GM12878 (cell line): ENCODE data around the gene PPP1R9B. TPM values are rescaled to one million over a fixed set of nuclear protein-coding genes. Genes with fewer than 3 reads are reported as not detected.

Experiments
- ATAC-seq: fragments of 200-7000 bp; cut with Tn5 transposase; 3 replicates; pipeline ENCODE4 v1.9.1; 2020; ENCODE audit warnings: mild to moderate bottlenecking, moderate library complexity
- BruUV-seq: library from RNA; stranded (reverse); fragments of 400-500 nt; replicated peaks from 2 replicates; lab custom pipeline; 2021; lab: Mats Ljungman, UMichigan
- CTCF ChIA-PET: fragments of 300-600 bp; sonication (Branson Sonifier 250); formaldehyde crosslinking; extraction: SDS; loops from one replicate; lab custom pipeline; 2021; ENCODE audit warnings: inconsistent platforms; lab: Yijun Ruan, JAX
- POLR2A ChIA-PET: fragments of 350-600 bp; formaldehyde crosslinking; extraction: SDS; loops from one replicate; lab custom pipeline; 2021; ENCODE audit warnings: inconsistent platforms; lab: Charles Lee
- RAD21 ChIA-PET: fragments of 300-600 bp; sonication (Branson Sonifier 250); formaldehyde crosslinking; loops from one replicate; lab custom pipeline; 2023; ENCODE audit warnings: antibody characterized with exemption; ENCODE audit not compliant: unreplicated experiment; lab: Charles Lee
- SMC1A ChIA-PET: fragments of 300-600 bp; sonication (Branson Sonifier 250); formaldehyde crosslinking; loops from one replicate; lab custom pipeline; 2023; ENCODE audit not compliant: unreplicated experiment, uncharacterized antibody; lab: Charles Lee
- DNase-seq: peaks from one replicate; pipeline ENCODE4 v3.0.0-alpha.2; 2011; ENCODE audit warnings: low read depth, low spot score
- FAIRE-seq: peaks from 3 replicates; lab custom pipeline; 2011; peaks lifted over from hg19 to GRCh38; lab: Jason Lieb, UNC
- H2AFZ ChIP-seq: 2 replicates; pipeline ENCODE4 v1.6.0; 2011; ENCODE audit warnings: low read depth, low read length, control low read depth; ENCODE audit not compliant: control insufficient read depth
- H3K27ac ChIP-seq: 2 replicates; pipeline ENCODE4 v1.5.1; 2011; ENCODE audit warnings: control low read depth; ENCODE audit not compliant: control insufficient read depth, insufficient read depth
- H3K27me3 ChIP-seq, 2 experiments: replicated peaks in 1 of 2; 2 replicates each; pipeline versions ENCODE4 v1.6.0 to v1.6.1; 2011; ENCODE audit warnings: low read length in 1 of 2; ENCODE audit not compliant: control insufficient read depth in 2 of 2, insufficient read depth in 2 of 2
- H3K36me3 ChIP-seq, 2 experiments: 2 replicates each; pipeline ENCODE4 v1.5.1; 2011; ENCODE audit warnings: low read length in 1 of 2; ENCODE audit not compliant: control insufficient read depth in 2 of 2, insufficient read depth in 2 of 2
- H3K4me1 ChIP-seq: 2 replicates; pipeline ENCODE4 v1.6.1; 2011; ENCODE audit warnings: mild to moderate bottlenecking, low read length, moderate library complexity, mixed read lengths; ENCODE audit not compliant: control insufficient read depth, insufficient read depth
- H3K4me2 ChIP-seq: 2 replicates; pipeline ENCODE4 v1.6.0; 2011; ENCODE audit warnings: control low read depth; ENCODE audit not compliant: control insufficient read depth, insufficient read depth
- H3K4me3 ChIP-seq: fragments of 200-600 bp; sonication (generic); 2 replicates; pipeline ENCODE4 v1.5.1; 2016
- H3K79me2 ChIP-seq: 2 replicates; pipeline ENCODE4 v1.6.0; 2011; ENCODE audit warnings: low read length; ENCODE audit not compliant: control insufficient read depth, insufficient read depth
- H3K9ac ChIP-seq: 2 replicates; pipeline ENCODE4 v1.8.0; 2011; ENCODE audit warnings: low read length, control low read depth, mixed read lengths; ENCODE audit not compliant: control insufficient read depth, insufficient read depth
- H3K9me3 ChIP-seq: replicated peaks from 3 replicates; pipeline ENCODE4 v1.5.1; 2011; ENCODE audit warnings: mild to moderate bottlenecking, low read length; ENCODE audit not compliant: control insufficient read depth, insufficient read depth
- H4K20me1 ChIP-seq: 2 replicates; pipeline ENCODE4 v1.6.0; 2011; ENCODE audit not compliant: control insufficient read depth, insufficient read depth
- E2F8 ChIP-seq: fragments of 450-650 bp; IDR thresholded peaks from 2 replicates; pipeline ENCODE4 v1.6.1; 2018; ENCODE audit warnings: mild to moderate bottlenecking, low read depth, moderate library complexity; ENCODE audit not compliant: partially characterized antibody
- ETV6 ChIP-seq, 2 experiments: fragments of 450-650 bp in 1 of 2; IDR thresholded peaks in 1 of 2; conservative IDR thresholded peaks in 1 of 2; 2 replicates each; pipeline ENCODE4 v1.6.1; 2014; ENCODE audit warnings: antibody characterized with exemption in 1 of 2, borderline replicate concordance in 1 of 2, low read depth in 1 of 2, mild to moderate bottlenecking in 1 of 2, moderate library complexity in 1 of 2
- POLR2AphosphoS5 ChIP-seq: IDR thresholded peaks from 2 replicates; pipeline ENCODE4 v1.6.1; 2011; ENCODE audit warnings: mild to moderate bottlenecking, low read length, inconsistent platforms
- ZBTB4 ChIP-seq: fragments of 450-650 bp; formaldehyde crosslinking; IDR thresholded peaks from 2 replicates; pipeline ENCODE4 v1.4.0; 2022; ENCODE audit warnings: mild to moderate bottlenecking, moderate library complexity
- WGBS: methylation state at CpG from one replicate; pipeline ENCODE4 v1.1.6; 2016; ENCODE audit warnings: low lambda C conversion rate; ENCODE audit not compliant: insufficient replicate concordance, insufficient coverage; ENCODE audit errors: missing lambda C conversion rate; 5-methylcytosine and 5-hydroxymethylcytosine counted together
- in situ Hi-C: fragments of 300-500 bp; cut with MboI; formaldehyde crosslinking; loops from 9 replicates; pipeline ENCODE4 v1.14.3; 2018; ENCODE audit warnings: mixed read lengths
- intact Hi-C: fragments of 100-400 bp; cut with micrococcal nuclease; formaldehyde crosslinking; loops from one replicate; pipeline ENCODE4 v1.14.2; 2022; ENCODE audit not compliant: unreplicated experiment
- polyA plus RNA-seq, 11 experiments: library from polyadenylated mRNA; depleted of rRNA in 4 of 11; unstranded in 6 of 11; stranded (reverse) in 5 of 11; fragments of >200 nt; fragmentation: Nextera tagmentation in 4 of 11; fragmentation: Illumina TruSeq in 1 of 11; extraction: Ambion mirVana in 4 of 11; extraction: Trizol in 1 of 11; gene quantifications; 1 replicate in 1 of 11; 2 replicates in 10 of 11; pipeline versions ENCODE4 v1.2.1 to v1.2.3, GENCODE V29; 2011 to 2016; ENCODE audit warnings: inconsistent platforms in 2 of 11, missing spikeins in 2 of 11, low read depth in 1 of 11
- total RNA-seq, 4 experiments: library from RNA; depleted of rRNA in 3 of 4; stranded (reverse); fragments of >200 nt in 3 of 4; fragmentation: Illumina TruSeq in 1 of 4; extraction: Trizol in 1 of 4; gene quantifications; 2 replicates each; pipeline versions ENCODE4 v1.2.1 to v1.2.3, GENCODE V29; 2013 to 2021

PPP1R9B gene
- total and polyA plus RNA-seq, 10 of the 15 experiments (the other 5 are each of a cell fraction or from before 2014, with no cell fraction given), result 0.20 to 107 (median 37.5) TPM

- TF ChIP-seq ZBTB4 (CRISPR knock-in tag), result no peak
- TF ChIP-seq, all 136 proteins: peak for 0
These were observed 38.5 kb downstream of the PPP1R9B start (continued) for GRCh38 chr17:50111673-50112655.

- ChIA-PET CTCF (interaction anchor here (1.0 to 2.3 kb wide), 2 partner anchors 16 to 59 kb away, joined by 3 to 5 read pairs; no protein-coding TSS in a partner anchor), RAD21 (interaction anchor here (1.7 kb wide), 1 partner anchor 16 kb away, joined by 7 read pairs; no protein-coding TSS in a partner anchor), POLR2A (no interaction called here), SMC1A (no interaction called here)
- no TSS peak for BruUV-seq
- no peak for ATAC-seq
- FAIRE-seq, result no peak
- TF ChIP-seq E2F8, result no peak
- TF ChIP-seq POLR2AphosphoS5, result no peak
- TF ChIP-seq ETV6 (conservative IDR thresholded peaks at IDR 0.05 in 1 of 2, IDR thresholded peaks at IDR 0.05 in 1 of 2; ENCODE audit: borderline replicate concordance in 1 of 2, low read depth in 1 of 2), result no peak
- H3K36me3 ChIP-seq, result no peaks in the 10 kb centered on the region; a peak in 2 of 4 replicates
- in situ Hi-C loops (no loop called here), intact Hi-C loops (no loop called here)
- H2AFZ ChIP-seq, result no peak overlapping the region
- H3K4me3 ChIP-seq, result no peak overlapping the region
- no peak overlapping the region for H3K4me2 ChIP-seq
- WGBS, result 72% methylated on average over 19 of the region's 19 CpGs
- H4K20me1 ChIP-seq, result no peaks in the 10 kb centered on the region
- no peaks in the 10 kb centered on the region for H3K79me2 ChIP-seq
- no peak overlapping the region for H3K27ac ChIP-seq
- H3K9me3 ChIP-seq, result no peaks in the 10 kb centered on the region
- H3K4me1 ChIP-seq, result no peaks in the 10 kb centered on the region
- H3K9ac ChIP-seq, result no peak overlapping the region
- no peaks in the 10 kb centered on the region for H3K27me3 ChIP-seq
- DNase-seq, result no peak
These were observed 39.7 kb downstream of the PPP1R9B start for GRCh38 chr17:50110591-50111349.
